GM19193 (cell line): Measurements from ENCODE around the gene NOSIP.

Experiments
- POLR2A ChIP-seq: IDR thresholded peaks from 4 replicates; pipeline ENCODE4 v1.6.1; 2011; ENCODE audit not compliant: insufficient read depth, insufficient read length; ENCODE audit errors: extremely low read depth

NOSIP gene

DNA sequence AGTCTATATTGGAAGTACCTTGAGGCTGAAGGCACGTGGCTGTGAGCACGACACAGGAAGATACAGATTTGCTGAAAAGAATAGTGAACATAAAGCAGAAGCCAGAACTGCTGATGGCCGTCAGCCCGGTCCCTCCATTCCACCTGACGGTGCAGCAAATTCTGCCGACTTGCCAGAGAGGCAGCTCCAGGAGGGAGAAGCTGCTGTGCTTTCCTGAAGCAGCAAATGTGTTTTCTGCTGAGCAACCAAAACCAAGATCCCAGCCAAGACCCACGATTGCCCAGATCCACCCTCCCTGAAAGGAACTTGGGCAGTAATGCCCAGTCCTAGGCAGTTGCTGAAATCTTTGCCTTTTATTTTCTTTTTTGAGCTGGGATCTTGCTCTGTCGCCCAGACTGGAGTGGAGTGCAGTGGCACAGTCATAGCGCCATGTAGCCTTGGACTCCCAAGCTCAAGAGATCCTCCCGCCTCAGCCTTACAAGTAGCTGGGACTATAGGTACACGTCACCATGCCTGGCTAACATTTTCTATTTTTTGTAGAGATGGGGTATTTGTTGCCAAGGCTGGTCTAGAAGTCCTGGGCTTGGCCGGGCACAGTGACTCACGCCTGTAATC lies 59.5 kb downstream of the NOSIP start:
- TF ChIP-seq POLR2A: no peak

DNA sequence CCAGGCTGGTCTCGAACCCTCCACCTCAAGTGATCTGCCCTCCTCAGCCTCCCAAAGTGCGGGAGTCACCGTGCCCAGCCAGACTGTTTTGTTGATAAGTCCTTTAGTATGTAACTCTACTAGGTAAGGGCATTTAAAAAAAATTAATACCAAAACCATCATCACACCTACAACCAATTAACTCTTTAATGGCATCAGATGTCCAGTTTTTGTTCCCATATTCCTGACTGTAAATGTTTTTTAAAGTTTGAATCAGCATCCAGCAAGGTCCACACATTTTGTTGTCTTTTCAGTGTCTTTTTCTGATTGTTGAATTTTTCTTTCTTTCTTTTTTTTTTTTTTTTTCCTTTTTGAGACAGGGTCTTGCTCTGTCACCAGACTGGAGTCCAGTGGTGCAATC lies 62.3 kb downstream of the NOSIP start:
- TF ChIP-seq POLR2A: no peak

DNA sequence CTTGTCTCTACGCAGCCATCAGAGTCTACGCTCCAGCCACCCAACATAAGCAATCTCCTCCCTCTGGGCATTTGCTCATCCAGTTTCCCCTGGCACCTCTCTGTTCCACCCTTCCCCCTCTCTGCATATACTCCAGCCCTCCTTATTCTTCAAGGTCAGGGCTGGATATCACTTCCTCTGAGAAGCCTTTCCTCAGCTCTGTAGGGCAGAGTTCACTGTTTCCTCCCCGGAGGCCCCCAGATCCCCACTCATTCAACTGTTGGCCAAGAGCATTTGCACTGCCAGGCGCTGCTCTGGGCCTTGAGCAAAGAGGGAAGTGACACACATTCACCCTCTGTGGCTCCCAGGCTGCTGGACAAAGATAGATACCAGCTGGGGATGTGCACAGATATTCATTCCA lies 64.6 kb downstream of the NOSIP start:
- TF ChIP-seq POLR2A: no peak

DNA sequence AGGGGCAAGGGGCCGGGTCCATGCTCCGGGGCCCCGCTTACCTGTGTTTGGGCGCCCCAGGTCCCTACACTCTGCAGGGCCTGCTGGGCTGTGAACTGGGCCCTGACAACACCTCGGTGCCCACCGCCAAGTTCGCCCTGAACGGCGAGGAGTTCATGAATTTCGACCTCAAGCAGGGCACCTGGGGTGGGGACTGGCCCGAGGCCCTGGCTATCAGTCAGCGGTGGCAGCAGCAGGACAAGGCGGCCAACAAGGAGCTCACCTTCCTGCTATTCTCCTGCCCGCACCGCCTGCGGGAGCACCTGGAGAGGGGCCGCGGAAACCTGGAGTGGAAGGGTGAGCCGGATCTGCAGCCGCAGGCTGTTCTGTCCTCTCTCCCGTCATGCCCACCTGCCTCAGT lies 66.2 kb downstream of the NOSIP start:
- TF ChIP-seq POLR2A: no peak

DNA sequence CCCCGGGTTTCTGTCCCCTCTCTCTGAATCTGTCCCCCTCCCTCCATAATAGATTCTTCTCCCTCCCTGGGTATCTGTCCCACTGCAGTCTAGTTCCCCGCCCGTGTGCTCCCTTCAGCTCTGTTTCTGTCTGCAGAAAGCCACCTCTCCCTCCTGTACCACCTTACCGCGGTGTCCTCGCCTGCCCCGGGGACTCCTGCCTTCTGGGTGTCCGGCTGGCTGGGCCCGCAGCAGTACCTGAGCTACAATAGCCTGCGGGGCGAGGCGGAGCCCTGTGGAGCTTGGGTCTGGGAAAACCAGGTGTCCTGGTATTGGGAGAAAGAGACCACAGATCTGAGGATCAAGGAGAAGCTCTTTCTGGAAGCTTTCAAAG lies 66.6 kb downstream of the NOSIP start:
- no peak for TF ChIP-seq POLR2A

DNA sequence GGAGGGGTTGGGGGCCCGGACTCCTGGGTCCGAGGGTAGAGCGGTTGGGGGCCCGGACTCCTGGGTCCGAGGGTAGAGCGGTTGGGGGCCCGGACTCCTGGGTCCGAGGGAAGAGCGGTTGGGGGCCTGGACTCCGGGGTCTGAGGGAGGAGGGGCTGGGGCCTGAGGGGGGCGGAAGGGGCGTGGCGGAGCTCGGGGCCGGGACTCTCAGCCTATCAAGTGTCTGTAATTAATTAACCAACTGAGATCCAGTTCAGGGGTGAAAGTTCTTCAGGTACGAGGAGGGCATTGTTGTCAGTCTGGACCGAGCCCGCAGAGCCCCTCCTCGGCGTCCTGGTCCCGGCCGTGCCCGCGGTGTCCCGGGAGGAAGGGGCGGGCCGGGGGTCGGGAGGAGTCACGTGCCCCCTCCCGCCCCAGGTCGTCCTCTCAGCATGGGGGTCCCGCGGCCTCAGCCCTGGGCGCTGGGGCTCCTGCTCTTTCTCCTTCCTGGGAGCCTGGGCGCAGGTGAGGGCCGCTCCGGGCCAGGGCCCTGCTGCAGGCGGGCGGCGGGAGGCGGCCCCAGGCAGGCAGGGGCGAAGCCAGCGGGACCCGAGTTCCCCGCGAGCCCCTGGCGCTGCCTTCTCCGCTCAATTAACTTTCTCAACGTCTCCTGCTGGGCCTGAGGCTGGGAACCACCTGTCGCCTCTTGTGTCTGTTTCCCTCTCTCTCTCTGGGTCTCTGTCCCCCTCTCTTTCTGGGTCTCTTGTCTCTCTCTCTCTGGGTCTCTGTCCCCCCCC lies 67.2 kb downstream of the NOSIP start:
- TF ChIP-seq POLR2A: no peak

DNA sequence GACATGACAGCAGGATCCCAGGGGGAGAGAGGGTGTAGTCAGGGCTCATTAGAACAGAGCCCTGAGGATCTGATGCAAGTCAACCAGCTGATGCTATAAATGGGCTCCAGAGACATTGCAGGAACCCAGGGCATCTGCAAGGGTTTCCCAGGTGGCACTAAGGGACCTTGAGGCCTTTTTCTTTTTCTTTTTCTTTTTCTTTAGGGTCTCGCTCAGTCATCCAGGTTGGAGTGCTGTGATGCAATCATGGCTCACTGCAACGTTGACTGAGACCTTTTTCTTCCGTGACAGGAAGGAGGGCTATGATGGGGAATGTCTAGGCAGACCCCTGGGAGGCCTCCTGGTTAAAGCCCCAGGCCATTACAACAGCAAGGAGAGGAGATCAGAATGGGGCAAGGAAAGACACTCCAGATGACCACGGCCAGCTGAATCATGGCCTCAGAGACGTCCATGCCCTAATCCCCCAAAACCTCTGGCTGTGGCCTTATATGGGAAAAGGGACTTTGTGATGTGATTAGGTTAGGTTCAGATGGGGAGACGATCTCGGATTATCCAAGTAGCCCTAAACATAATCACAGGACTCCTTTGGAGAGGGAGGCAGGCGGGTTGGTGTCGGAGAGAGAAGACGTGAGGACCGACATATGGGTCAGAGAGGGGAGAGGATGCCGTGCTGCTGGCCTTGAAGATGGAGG lies 72.4 kb downstream of the NOSIP start:
- no peak for TF ChIP-seq POLR2A

DNA sequence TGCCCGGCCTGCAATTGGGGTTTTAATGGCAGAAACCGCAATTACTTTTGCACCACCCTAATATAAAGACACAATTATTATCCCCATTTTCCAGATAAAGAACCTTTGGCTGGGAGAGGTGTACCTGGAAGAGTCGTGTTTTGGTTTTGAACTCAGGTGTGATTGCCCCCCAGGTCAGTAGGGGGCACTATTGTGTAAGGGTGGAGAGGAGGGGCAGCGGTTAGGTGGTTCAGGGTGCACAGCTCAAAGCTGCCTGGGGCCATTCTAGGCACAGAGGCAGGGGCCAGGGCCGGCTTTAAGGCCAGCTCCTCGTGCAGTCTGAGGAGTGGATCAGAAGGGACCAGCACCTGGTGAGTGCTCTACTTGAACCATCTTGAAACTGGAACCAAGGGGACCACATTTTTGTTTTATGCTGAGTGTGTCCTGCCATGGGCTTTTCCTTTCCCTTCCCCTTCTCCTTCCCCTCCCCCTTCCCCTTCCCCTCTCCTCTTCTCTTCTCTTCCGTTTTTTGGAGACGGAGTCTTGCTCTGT lies 73.7 kb downstream of the NOSIP start:
- TF ChIP-seq POLR2A: no peak
